HepG2 (cell line): ENCODE measurements around the gene CARHSP1. TPM values are rescaled to one million over a fixed set of nuclear protein-coding genes. Genes with fewer than 3 reads are reported as not detected.

Source experiments
- BORCS8-MEF2B ChIP-seq: sonication (generic); formaldehyde crosslinking; IDR thresholded peaks from 2 replicates; pipeline ENCODE4 v1.8.0; 2022; ENCODE audit warnings: mild to moderate bottlenecking, missing genetic modification reagents
- EP300 ChIP-seq, 3 experiments: sonication (generic) in 1 of 3; formaldehyde crosslinking in 1 of 3; IDR thresholded peaks; 2 replicates each; pipeline versions ENCODE4 v1.5.1 to v1.6.1; 2011 to 2020; ENCODE audit warnings: low read depth in 2 of 3, low read length in 2 of 3, borderline replicate concordance in 1 of 3, improper control_type of control experiment in 1 of 3, mild to moderate bottlenecking in 1 of 3, missing genetic modification reagents in 1 of 3, moderate library complexity in 1 of 3
- ERF ChIP-seq: IDR thresholded peaks from 2 replicates; pipeline ENCODE4 v1.6.1; 2018; ENCODE audit warnings: missing biosample characterization, missing genetic modification reagents
- FOXJ3 ChIP-seq: sonication (generic); formaldehyde crosslinking; IDR thresholded peaks from 2 replicates; pipeline ENCODE4 v1.4.0; 2020; ENCODE audit warnings: missing genetic modification reagents, mild to moderate bottlenecking, borderline replicate concordance
- FOXO4 ChIP-seq: sonication (generic); formaldehyde crosslinking; conservative IDR thresholded peaks from 2 replicates; pipeline ENCODE4 v1.8.1; 2023; ENCODE audit warnings: missing genetic modification reagents
- GTF2F1 ChIP-seq: fragments of 150-350 bp; IDR thresholded peaks from 2 replicates; pipeline ENCODE4 v1.6.1; 2014; ENCODE audit warnings: low read length
- ISL2 ChIP-seq: sonication (generic); formaldehyde crosslinking; IDR thresholded peaks from 2 replicates; pipeline ENCODE4 v1.5.0; 2020; ENCODE audit warnings: missing genetic modification reagents
- KDM5B ChIP-seq: sonication (generic); formaldehyde crosslinking; IDR thresholded peaks from 2 replicates; pipeline ENCODE4 v1.4.0; 2020; ENCODE audit warnings: missing genetic modification reagents, mild to moderate bottlenecking, borderline replicate concordance
- KLF12 ChIP-seq: sonication (generic); formaldehyde crosslinking; IDR thresholded peaks from 2 replicates; pipeline ENCODE4 v1.4.0; 2020; ENCODE audit warnings: missing genetic modification reagents, borderline replicate concordance
- MXD1 ChIP-seq: sonication (generic); formaldehyde crosslinking; IDR thresholded peaks from 2 replicates; pipeline ENCODE4 v1.4.0; 2020; ENCODE audit warnings: mild to moderate bottlenecking, missing genetic modification reagents
- RBFOX2 ChIP-seq: fragments of 200-400 bp; formaldehyde crosslinking; IDR thresholded peaks from 2 replicates; pipeline ENCODE4 v1.6.1; 2017; ENCODE audit warnings: low read depth, mild to moderate bottlenecking, low read length
- SIN3A ChIP-seq: IDR thresholded peaks from 2 replicates; pipeline ENCODE4 v1.6.1; 2011; ENCODE audit warnings: low read depth, mild to moderate bottlenecking, control low read depth, low read length, borderline replicate concordance
- TBX2 ChIP-seq: sonication (generic); formaldehyde crosslinking; IDR thresholded peaks from 2 replicates; pipeline ENCODE4 v1.5.0; 2020; ENCODE audit warnings: missing genetic modification reagents, mild to moderate bottlenecking, borderline replicate concordance
- TEAD3 ChIP-seq: optimal IDR thresholded peaks from 2 replicates; pipeline ENCODE3; 2016; ENCODE audit warnings: borderline replicate concordance
- ZBTB37 ChIP-seq: sonication (generic); formaldehyde crosslinking; IDR thresholded peaks from 2 replicates; pipeline ENCODE4 v1.4.0; 2020; ENCODE audit warnings: mild to moderate bottlenecking, missing genetic modification reagents
- ZEB1 ChIP-seq: IDR thresholded peaks from 2 replicates; pipeline ENCODE4 v1.6.1; 2012; ENCODE audit warnings: mild to moderate bottlenecking, low read depth, inconsistent platforms; ENCODE audit not compliant: insufficient replicate concordance
- ZFP37 ChIP-seq: sonication (generic); formaldehyde crosslinking; IDR thresholded peaks from 2 replicates; pipeline ENCODE4 v1.4.0; 2020; ENCODE audit warnings: missing genetic modification reagents, borderline replicate concordance
- ZNF207 ChIP-seq: fragments of 450-650 bp; IDR thresholded peaks from 2 replicates; pipeline ENCODE4 v1.6.1; 2016; ENCODE audit warnings: antibody characterized with exemption, borderline replicate concordance
- ZNF24 ChIP-seq: fragments of 450-650 bp; IDR thresholded peaks from 2 replicates; pipeline ENCODE4 v1.6.1; 2017; ENCODE audit warnings: antibody characterized with exemption, mild to moderate bottlenecking
- ZNF512 ChIP-seq: sonication (generic); formaldehyde crosslinking; IDR thresholded peaks from 2 replicates; pipeline ENCODE4 v1.4.0; 2020; ENCODE audit warnings: mild to moderate bottlenecking, missing genetic modification reagents
- ZNF569 ChIP-seq: sonication (generic); formaldehyde crosslinking; IDR thresholded peaks from 2 replicates; pipeline ENCODE4 v1.5.0; 2020; ENCODE audit warnings: mild to moderate bottlenecking, missing genetic modification reagents, moderate library complexity, borderline replicate concordance
- ZNF619 ChIP-seq: sonication (generic); formaldehyde crosslinking; IDR thresholded peaks from 2 replicates; pipeline ENCODE4 v1.4.0; 2020; ENCODE audit warnings: mild to moderate bottlenecking, missing genetic modification reagents
- ZNF75D ChIP-seq: sonication (generic); formaldehyde crosslinking; IDR thresholded peaks from 2 replicates; pipeline ENCODE4 v1.8.1; 2023; ENCODE audit warnings: missing genetic modification reagents, mild to moderate bottlenecking, borderline replicate concordance
- ZNF788 ChIP-seq: sonication (generic); formaldehyde crosslinking; IDR thresholded peaks from 2 replicates; pipeline ENCODE4 v1.5.0; 2020; ENCODE audit warnings: mild to moderate bottlenecking, missing genetic modification reagents, borderline replicate concordance
- ZNF850 ChIP-seq: sonication (generic); formaldehyde crosslinking; conservative IDR thresholded peaks from 2 replicates; pipeline ENCODE4 v1.9.0; 2021; ENCODE audit warnings: mild to moderate bottlenecking, missing genetic modification reagents
- polyA plus RNA-seq, 8 experiments: library from polyadenylated mRNA; depleted of rRNA in 3 of 8; stranded (reverse) in 7 of 8; unstranded in 1 of 8; fragments of >200 nt; fragmentation: Illumina TruSeq in 4 of 8; extraction: Trizol in 4 of 8; gene quantifications; 2 replicates each; pipeline versions ENCODE4 v1.2.1 to v1.2.3, GENCODE V29; 2011 to 2016; ENCODE audit warnings: low read depth in 4 of 8, missing spikeins in 1 of 8, mixed read lengths in 1 of 8; ENCODE audit not compliant: insufficient read depth in 1 of 8
- total RNA-seq, 5 experiments: library from RNA; depleted of rRNA; stranded (reverse); fragments of >200 nt; fragmentation: Illumina TruSeq; extraction: Trizol; gene quantifications; 2 replicates each; pipeline ENCODE4 v1.2.3, GENCODE V29; 2016; ENCODE audit warnings: low read depth in 1 of 5

The CARHSP1 gene
- total and polyA plus RNA-seq, 2 of the 13 experiments (the other 11 are each of a cell fraction or from before 2014, with no cell fraction given) = 173 to 345 TPM

- TF ChIP-seq MXD1 = peak; percentile 88; the same call in 1 of the 2 replicates
- TF ChIP-seq TBX2 (CRISPR knock-in tag) = peak; percentile 99
- TF ChIP-seq KDM5B (CRISPR knock-in tag) = peak; percentile 96
- no peak for TF ChIP-seq ZNF569
- peak; percentile 92 to 95 for TF ChIP-seq EP300 (IDR thresholded peaks at IDR 0.05; ENCODE audit: low read depth in 2 of 2, low read length in 2 of 2)
- TF ChIP-seq EP300 (CRISPR knock-in tag; IDR thresholded peaks at IDR 0.05; ENCODE audit: borderline replicate concordance) = peak; percentile 86; the same call in 1 of the 2 replicates
- TF ChIP-seq TEAD3 (CRISPR knock-in tag) = peak; percentile 94
- 0 out of 2 replicates have a peak, but pooled peaks have one; percentile 50 for TF ChIP-seq ZNF850 (CRISPR knock-in tag)
- peak; percentile 92 for TF ChIP-seq ZNF619 (CRISPR knock-in tag)
- TF ChIP-seq KLF12 (CRISPR knock-in tag) = peak; percentile 97
- TF ChIP-seq ZEB1 = no peak
- no peak for TF ChIP-seq ZBTB37
- TF ChIP-seq ZNF207 = 0 out of 2 replicates have a peak, but pooled peaks have one; percentile 29
- TF ChIP-seq RBFOX2 = peak; percentile 66; the same call in 1 of the 2 replicates
- TF ChIP-seq FOXJ3 (CRISPR knock-in tag) = peak; percentile 100
- peak; percentile 98 for TF ChIP-seq ZFP37 (CRISPR knock-in tag)
- no peak for TF ChIP-seq GTF2F1
- peak; percentile 99 for TF ChIP-seq ERF
- peak; percentile 100 for TF ChIP-seq ZNF788
- TF ChIP-seq SIN3A = peak; percentile 98
- peak; percentile 96 for TF ChIP-seq ISL2 (CRISPR knock-in tag)
- peak; percentile 76; the same call in 1 of the 2 replicates for TF ChIP-seq ZNF512 (CRISPR knock-in tag)
- peak; percentile 97 for TF ChIP-seq BORCS8-MEF2B (CRISPR knock-in tag)
- TF ChIP-seq FOXO4 (CRISPR knock-in tag) = no peak
- no peak for TF ChIP-seq ZNF75D (CRISPR knock-in tag)
- peak; percentile 8; the same call in 1 of the 2 replicates for TF ChIP-seq ZNF24
These were observed 5.0 kb downstream of the CARHSP1 start (continued) for GRCh38 chr16:8863594-8864424.
